HepG2 (cell line): ENCODE results near the gene ETV6. TPM values are rescaled to one million over a fixed set of nuclear protein-coding genes. Genes with fewer than 3 reads are reported as not detected.

ENCODE experiments used
- ATAC-seq: fragments of 200-7000 bp; cut with Tn5 transposase; 3 replicates; pipeline ENCODE4 v1.9.1; 2020; ENCODE audit warnings: mild to moderate bottlenecking, moderate library complexity
- BruUV-seq: library from RNA; stranded (reverse); fragments of 400-500 nt; replicated peaks from 2 replicates; lab custom pipeline; 2021; lab: Mats Ljungman, UMichigan
- CTCF ChIA-PET: fragments of 300-600 bp; formaldehyde crosslinking; extraction: SDS; loops from one replicate; lab custom pipeline; 2021; ENCODE audit warnings: low total read pairs, inconsistent platforms, low intra/inter-chr PET ratio; lab: Yijun Ruan, JAX
- POLR2A ChIA-PET: fragments of 350-600 bp; sonication (Branson Sonifier 250); formaldehyde crosslinking; loops from one replicate; lab custom pipeline; 2020; ENCODE audit warnings: antibody characterized with exemption, inconsistent platforms; lab: Yijun Ruan, JAX
- DNase-seq: peaks from one replicate; pipeline ENCODE4 v3.0.0-alpha.2; 2015; ENCODE audit warnings: low spot score
- FAIRE-seq: peaks from 3 replicates; lab custom pipeline; 2011; peaks lifted over from hg19 to GRCh38; lab: Jason Lieb, UNC
- H2AFZ ChIP-seq: one replicate; pipeline ENCODE4 v1.6.1; 2011; ENCODE audit warnings: low read length, inconsistent platforms
- H3K27ac ChIP-seq: fragments of 300-600 bp; 3 replicates; pipeline ENCODE4 v1.8.0; 2011; ENCODE audit warnings: mixed run types, mild to moderate bottlenecking, mixed read lengths, low read length, inconsistent platforms; ENCODE audit not compliant: insufficient read depth; ENCODE audit errors: extremely low read length
- H3K27me3 ChIP-seq, 2 experiments: fragments of 200-600 bp in 1 of 2; 2 replicates in 1 of 2; 3 replicates in 1 of 2; pipeline versions ENCODE4 v1.6.0 to v1.8.0; 2011; ENCODE audit warnings: low read length in 2 of 2, mild to moderate bottlenecking in 2 of 2, moderate library complexity in 2 of 2, inconsistent platforms in 1 of 2; ENCODE audit not compliant: insufficient read depth in 2 of 2, control insufficient read depth in 1 of 2
- H3K36me3 ChIP-seq, 2 experiments: fragments of 200-600 bp in 1 of 2; replicated peaks in 1 of 2; 2 replicates in 1 of 2; 3 replicates in 1 of 2; pipeline versions ENCODE4 v1.5.1 to v1.8.0; 2011; ENCODE audit warnings: low read length in 2 of 2, inconsistent platforms in 1 of 2; ENCODE audit not compliant: insufficient read depth in 2 of 2, control insufficient read depth in 1 of 2
- H3K4me1 ChIP-seq: 2 replicates; pipeline ENCODE4 v1.5.1; 2012; ENCODE audit warnings: low read length, inconsistent platforms; ENCODE audit not compliant: insufficient read depth
- H3K4me2 ChIP-seq: 2 replicates; pipeline ENCODE4 v1.6.0; 2011; ENCODE audit warnings: low read depth, low read length, inconsistent platforms
- H3K4me3 ChIP-seq, 3 experiments: fragments of 200-600 bp in 1 of 3; sonication (generic), shearing (Covaris generic) in 1 of 3; replicated peaks in 1 of 3; 2 replicates each; pipeline ENCODE4 v1.5.1; 2011 to 2016; ENCODE audit warnings: low read length in 3 of 3, inconsistent platforms in 2 of 3, low read depth in 2 of 3, mild to moderate bottlenecking in 2 of 3, control low read depth in 1 of 3, mixed read lengths in 1 of 3; ENCODE audit not compliant: insufficient read depth in 1 of 3
- H3K79me2 ChIP-seq: one replicate; pipeline ENCODE4 v1.6.1; 2011; ENCODE audit warnings: low read length, inconsistent platforms; ENCODE audit not compliant: insufficient read depth
- H3K9ac ChIP-seq: 2 replicates; pipeline ENCODE4 v1.6.0; 2011; ENCODE audit warnings: mild to moderate bottlenecking, low read depth, low read length, inconsistent platforms; ENCODE audit not compliant: insufficient read depth
- H3K9me3 ChIP-seq: 2 replicates; pipeline ENCODE4 v1.5.1; 2012; ENCODE audit warnings: mild to moderate bottlenecking, low read length
- H4K20me1 ChIP-seq: 2 replicates; pipeline ENCODE4 v1.6.0; 2011; ENCODE audit warnings: inconsistent platforms, mild to moderate bottlenecking, low read length, moderate library complexity; ENCODE audit not compliant: insufficient read depth
- AGO2 ChIP-seq: fragments of 200-400 bp; formaldehyde crosslinking; optimal IDR thresholded peaks from 2 replicates; pipeline ENCODE3; 2017; ENCODE audit warnings: mild to moderate bottlenecking, low read depth, low read length, moderate library complexity
- ATF3 ChIP-seq: sonication (generic); formaldehyde crosslinking; IDR thresholded peaks from 2 replicates; pipeline ENCODE4 v1.4.0; 2020; ENCODE audit warnings: missing genetic modification reagents
- CREM ChIP-seq, 2 experiments: sonication (generic) in 1 of 2; formaldehyde crosslinking in 1 of 2; IDR thresholded peaks; 2 replicates each; pipeline versions ENCODE4 v1.4.0 to v1.6.1; 2016 to 2020; ENCODE audit warnings: antibody characterized with exemption in 1 of 2, mild to moderate bottlenecking in 1 of 2, missing genetic modification reagents in 1 of 2
- HNRNPL ChIP-seq: fragments of 200-400 bp; formaldehyde crosslinking; IDR thresholded peaks from 2 replicates; pipeline ENCODE4 v1.6.1; 2017; ENCODE audit warnings: mild to moderate bottlenecking, low read depth, low read length
- MEIS2 ChIP-seq: sonication (generic); formaldehyde crosslinking; IDR thresholded peaks from 2 replicates; pipeline ENCODE4 v1.9.0; 2021; ENCODE audit warnings: mild to moderate bottlenecking, missing genetic modification reagents
- MIXL1 ChIP-seq: IDR thresholded peaks from 2 replicates; pipeline ENCODE4 v1.6.1; 2016
- PHB2 ChIP-seq: fragments of 450-650 bp; IDR thresholded peaks from 2 replicates; pipeline ENCODE4 v1.6.1; 2018; ENCODE audit not compliant: partially characterized antibody
- POLR2AphosphoS5 ChIP-seq: IDR thresholded peaks from 2 replicates; pipeline ENCODE4 v1.6.1; 2012; ENCODE audit warnings: low read depth, low read length
- SALL2 ChIP-seq: sonication (generic); formaldehyde crosslinking; IDR thresholded peaks from 2 replicates; pipeline ENCODE4 v1.8.1; 2023; ENCODE audit warnings: mild to moderate bottlenecking, missing genetic modification reagents, inconsistent platforms
- STAG1 ChIP-seq: sonication (generic); formaldehyde crosslinking; IDR thresholded peaks from 2 replicates; pipeline ENCODE4 v1.4.0; 2020; ENCODE audit warnings: missing genetic modification reagents
- TRAFD1 ChIP-seq: sonication (generic); formaldehyde crosslinking; IDR thresholded peaks from 2 replicates; pipeline ENCODE4 v1.5.1; 2020; ENCODE audit warnings: missing genetic modification reagents, mild to moderate bottlenecking, borderline replicate concordance
- YEATS4 ChIP-seq: sonication (generic); formaldehyde crosslinking; IDR thresholded peaks from 2 replicates; pipeline ENCODE4 v1.4.0; 2020; ENCODE audit warnings: missing genetic modification reagents, borderline replicate concordance
- ZNF280B ChIP-seq: sonication (generic); formaldehyde crosslinking; IDR thresholded peaks from 2 replicates; pipeline ENCODE4 v1.5.0; 2020; ENCODE audit warnings: missing genetic modification reagents, mild to moderate bottlenecking, borderline replicate concordance
- ZNF430 ChIP-seq: sonication (generic); formaldehyde crosslinking; IDR thresholded peaks from 2 replicates; pipeline ENCODE4 v1.9.0; 2021; ENCODE audit warnings: mild to moderate bottlenecking, missing genetic modification reagents
- WGBS: methylation state at CpG from one replicate; pipeline ENCODE4 v1.1.6; 2017; ENCODE audit warnings: low lambda C conversion rate; 5-methylcytosine and 5-hydroxymethylcytosine counted together
- in situ Hi-C: cut with HindIII; loops from 2 replicates; pipeline ENCODE4 v1.10.0; 2017; ENCODE audit warnings: low pct_unique_long_range_greater_than_20kb; ENCODE audit not compliant: extremely low pct_ligation_motif_present
- intact Hi-C: fragments of 100-400 bp; cut with micrococcal nuclease; formaldehyde crosslinking; loops from one replicate; pipeline ENCODE4 v1.10.0; 2022; ENCODE audit not compliant: unreplicated experiment
- polyA plus RNA-seq, 8 experiments: library from polyadenylated mRNA; depleted of rRNA in 3 of 8; stranded (reverse) in 7 of 8; unstranded in 1 of 8; fragments of >200 nt; fragmentation: Illumina TruSeq in 4 of 8; extraction: Trizol in 4 of 8; gene quantifications; 2 replicates each; pipeline versions ENCODE4 v1.2.1 to v1.2.3, GENCODE V29; 2011 to 2016; ENCODE audit warnings: low read depth in 4 of 8, missing spikeins in 1 of 8, mixed read lengths in 1 of 8; ENCODE audit not compliant: insufficient read depth in 1 of 8
- total RNA-seq, 5 experiments: library from RNA; depleted of rRNA; stranded (reverse); fragments of >200 nt; fragmentation: Illumina TruSeq; extraction: Trizol; gene quantifications; 2 replicates each; pipeline ENCODE4 v1.2.3, GENCODE V29; 2016; ENCODE audit warnings: low read depth in 1 of 5
- TF ChIP-seq, protein P1 (sequence below): IDR thresholded peaks from 2 replicates; pipeline ENCODE4 v1.6.1; 2016; ENCODE audit warnings: missing biosample characterization, missing genetic modification reagents, low read depth

ETV6 gene
- total and polyA plus RNA-seq, 2 of the 13 experiments (the other 11 are each of a cell fraction or from before 2014, with no cell fraction given), result 2.2 to 3.0 TPM

DNA sequence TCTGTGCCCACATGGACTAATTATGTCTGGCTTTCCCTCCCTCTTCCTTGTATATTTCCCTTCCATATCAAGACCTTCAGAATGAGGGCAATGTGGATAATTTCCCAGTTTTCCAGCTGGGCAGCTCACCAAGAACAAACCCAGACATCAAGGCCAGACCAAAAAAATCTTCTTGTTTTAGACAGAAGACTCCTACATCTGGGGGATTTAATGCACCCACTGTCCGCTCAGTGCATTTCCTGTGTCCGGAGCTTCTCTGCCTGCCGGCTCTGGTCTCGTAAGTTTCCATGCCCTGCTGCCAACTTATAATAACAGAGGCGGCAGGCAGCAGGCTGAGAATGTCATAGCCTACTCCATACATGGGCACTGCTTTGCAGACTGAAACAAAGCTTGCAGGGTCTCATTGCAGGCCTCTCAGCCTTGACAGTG, 214.0 kb downstream of the ETV6 start:
- Histone ChIP-seq H3K27me3 (no peaks in the 10 kb centered on the region), H2AFZ (no peak overlapping the region), H3K4me1 (peaks cover 36% of the 10 kb centered on the region), H3K79me2 (no peaks in the 10 kb centered on the region), H3K9ac (no peak overlapping the region), H3K4me2 (no peak overlapping the region), H3K9me3 (peaks cover 10% of the 10 kb centered on the region), H3K4me3 (no peak overlapping the region), H3K36me3 (0 out of 5 replicates have a peak, but pooled peaks cover 0 to 1% of the 10 kb centered on the region in 2 experiments), H4K20me1 (no peaks in the 10 kb centered on the region), H3K27ac (no peak overlapping the region)
- intact Hi-C loops, result no loop called here
- POLR2A ChIA-PET, result no interaction called here
- CTCF ChIA-PET, result no interaction called here
- DNase-seq (no peak), FAIRE-seq (no peak), ATAC-seq (no peak)
- WGBS, result 97% methylated on average over 5 of the region's 5 CpGs
- BruUV-seq, result no TSS peak
- no peak for TF ChIP-seq PHB2
- no peak for TF ChIP-seq AGO2
- in situ Hi-C loops, result no loop called here

- H3K27ac ChIP-seq, result no peak overlapping the region
- in situ Hi-C loops (no loop called here), intact Hi-C loops (no loop called here)
- no peak for ATAC-seq
- ChIA-PET POLR2A (no interaction called here), CTCF (no interaction called here)
- H3K36me3 ChIP-seq, result 0 out of 5 replicates have a peak, but pooled peaks cover 0 to 1% of the 10 kb centered on the region in 2 experiments
- H3K4me3 ChIP-seq, result no peak overlapping the region
- no peaks in the 10 kb centered on the region for H4K20me1 ChIP-seq
- H3K9me3 ChIP-seq, result peaks cover 10% of the 10 kb centered on the region
- no peaks in the 10 kb centered on the region for H3K79me2 ChIP-seq
- H2AFZ ChIP-seq, result no peak overlapping the region
- no peak overlapping the region for H3K9ac ChIP-seq
- BruUV-seq, result no TSS peak
- H3K4me1 ChIP-seq, result peaks cover 36% of the 10 kb centered on the region
- DNase-seq, result no peak
- no peak for FAIRE-seq
- no peaks in the 10 kb centered on the region for H3K27me3 ChIP-seq
- no peak overlapping the region for H3K4me2 ChIP-seq
- WGBS, result 93% methylated on average over 3 of the region's 3 CpGs
- TF ChIP-seq TRAFD1 (CRISPR knock-in tag) (no peak), CREM (IDR thresholded peaks at IDR 0.05) (no peak), CREM (CRISPR knock-in tag; IDR thresholded peaks at IDR 0.05) (no peak), HNRNPL (no peak), YEATS4 (CRISPR knock-in tag) (no peak), POLR2AphosphoS5 (no peak), ATF3 (no peak), MIXL1 (CRISPR knock-in tag) (no peak), ZNF430 (CRISPR knock-in tag) (no peak), MEIS2 (no peak), SALL2 (CRISPR knock-in tag) (no peak), STAG1 (CRISPR knock-in tag) (no peak), ZNF280B (no peak)
- TF ChIP-seq, protein P1, sequence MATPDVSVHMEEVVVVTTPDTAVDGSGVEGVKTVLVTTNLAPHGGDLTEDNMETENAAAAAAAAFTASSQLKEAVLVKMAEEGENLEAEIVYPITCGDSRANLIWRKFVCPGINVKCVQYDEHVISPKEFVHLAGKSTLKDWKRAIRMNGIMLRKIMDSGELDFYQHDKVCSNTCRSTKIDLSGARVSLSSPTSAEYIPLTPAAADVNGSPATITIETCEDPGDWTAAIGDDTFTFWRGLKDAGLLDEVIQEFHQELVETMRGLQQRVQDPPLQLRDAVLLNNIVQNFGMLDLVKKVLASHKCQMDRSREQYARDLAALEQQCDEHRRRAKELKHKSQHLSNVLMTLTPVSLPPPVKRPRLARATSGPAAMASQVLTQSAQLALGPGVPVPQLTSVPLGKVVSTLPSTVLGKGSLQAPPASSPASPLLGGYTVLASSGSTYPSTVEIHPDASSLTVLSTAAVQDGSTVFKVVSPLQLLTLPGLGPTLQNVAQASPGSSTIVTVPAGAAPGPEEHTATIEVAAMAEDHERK (CRISPR knock-in tag), result no peak
Observed at GRCh38 chr12:11863988-11864387, 214.5 kb downstream of the ETV6 start.
